Spleen (tissue), 11 donors: ENCODE data around the gene PTOV1. TPM values are rescaled to one million over a fixed set of nuclear protein-coding genes. Genes with fewer than 3 reads are reported as not detected.

ENCODE experiments used
- DNase-seq: peaks from one replicate; pipeline ENCODE4 v3.0.0-alpha.2; 2020
- H3K27ac ChIP-seq, 8 donors: fragments of 200-600 bp; sonication (generic) in 7 of 8; 1 replicate in 4 of 8; 2 replicates in 4 of 8; pipeline versions ENCODE4 v1.5.0 to v1.8.0; 2016 to 2021; ENCODE audit warnings: inconsistent platforms in 4 of 8, mild to moderate bottlenecking in 4 of 8, moderate library complexity in 1 of 8
- H3K27me3 ChIP-seq, 7 donors: fragments of 200-600 bp; sonication (generic) in 6 of 7; replicated peaks in 1 of 7; 1 replicate in 4 of 7; 2 replicates in 3 of 7; pipeline versions ENCODE4 v1.5.0 to v1.8.0; 2016 to 2021; ENCODE audit warnings: inconsistent platforms in 3 of 7, mild to moderate bottlenecking in 1 of 7
- H3K36me3 ChIP-seq, 6 donors: fragments of 200-600 bp; sonication (generic) in 5 of 6; 1 replicate in 4 of 6; 2 replicates in 2 of 6; pipeline versions ENCODE4 v1.5.0 to v1.8.0; 2016 to 2021; ENCODE audit warnings: inconsistent platforms in 2 of 6
- H3K4me1 ChIP-seq, 6 donors: fragments of 200-600 bp; sonication (generic) in 5 of 6; 1 replicate in 3 of 6; 2 replicates in 3 of 6; pipeline versions ENCODE4 v1.5.0 to v1.8.0; 2016 to 2021; ENCODE audit warnings: inconsistent platforms in 3 of 6
- H3K4me3 ChIP-seq, 8 donors: fragments of 200-600 bp; sonication (generic) in 7 of 8; 1 replicate in 4 of 8; 2 replicates in 4 of 8; pipeline versions ENCODE4 v1.5.0 to v1.8.0; 2016 to 2021; ENCODE audit warnings: inconsistent platforms in 4 of 8, mild to moderate bottlenecking in 4 of 8, moderate library complexity in 2 of 8
- H3K9me3 ChIP-seq, 8 donors: fragments of 200-600 bp; sonication (generic) in 7 of 8; 1 replicate in 4 of 8; 2 replicates in 4 of 8; pipeline versions ENCODE4 v1.5.0 to v1.8.0; 2016 to 2021; ENCODE audit warnings: inconsistent platforms in 4 of 8
- CTCF ChIP-seq, 11 experiments: fragments of 200-600 bp in 7 of 11; fragments of 450-650 bp in 4 of 11; sonication (generic) in 4 of 11; IDR thresholded peaks in 8 of 11; conservative IDR thresholded peaks in 3 of 11; 1 replicate in 7 of 11; 2 replicates in 4 of 11; pipeline versions ENCODE4 v1.4.0 to v1.8.0; 2016 to 2021; ENCODE audit warnings: antibody characterized with exemption in 11 of 11, inconsistent platforms in 4 of 11, mild to moderate bottlenecking in 1 of 11
- POLR2A ChIP-seq, 3 donors: fragments of 450-650 bp; IDR thresholded peaks; one replicate each; pipeline ENCODE4 v1.5.1; 2017; ENCODE audit warnings: antibody characterized with exemption in 3 of 3, mild to moderate bottlenecking in 1 of 3
- POLR2AphosphoS5 ChIP-seq, 3 donors: sonication (generic); formaldehyde crosslinking; IDR thresholded peaks; one replicate each; pipeline ENCODE4 v1.5.1; 2017; ENCODE audit warnings: antibody characterized with exemption in 3 of 3
- WGBS, 5 donors: extraction: QIAGEN DNeasy Blood & Tissue Kit in 3 of 5; methylation state at CpG; one replicate each; pipeline versions ENCODE4 v1.1.5 to v1.1.7; 2013 to 2018; 5-methylcytosine and 5-hydroxymethylcytosine counted together
- intact Hi-C: fragments of 100-400 bp; cut with DNase I; formaldehyde crosslinking; loops from one replicate; pipeline ENCODE4 v1.15.0; 2023; ENCODE audit warnings: low total_unique reads
- polyA plus RNA-seq, 3 donors: library from polyadenylated mRNA; stranded (reverse); fragments of 200-250 nt; gene quantifications; one replicate each; pipeline ENCODE4 v1.2.1, GENCODE V29; 2013
- total RNA-seq, 7 donors: library from RNA; depleted of rRNA in 3 of 7; stranded (reverse); fragments of >200 nt in 3 of 7; fragmentation: NEBNext Ultra II Directional in 4 of 7; extraction: Animal tissue kit (Norgen Biotek cat#: 25700) in 4 of 7; gene quantifications; one replicate each; pipeline versions ENCODE4 v1.1.0 to v1.2.1, GENCODE V29; 2016 to 2021
- donor health status: healthy with polysubstance abuse.
- donor health status: DM: no; HTN: no; CAD: no; lungs with moderate emphysema.
- donor health status: DM: no; HTN: no; CAD: no.
- donor health status: Bipolar disorder and iron deficiency.
- donor health status: healthy.
- donor health status: DM: no; HTN: no; CAD: no.
- donor health status: DM: yes; HTN: yes; CAD: no.

PTOV1 gene
- total and polyA plus RNA-seq, 10 donors: 61.4 to 127 (median 90.2) TPM

GRCh38 chr19:49889038-49889686 lies 38.2 kb downstream of the PTOV1 start:
- intact Hi-C loops: no loop called here
- Histone ChIP-seq H3K27me3 (peaks cover 0 to 10% (median 0%) of the 10 kb centered on the region in 7 donors), H3K27ac (no peak overlapping the region), H3K4me1 (peaks cover 0 to 41% (median 24%) of the 10 kb centered on the region in 6 donors), H3K9me3 (no peaks in the 10 kb centered on the region), H3K4me3 (no peak overlapping the region), H3K36me3 (peaks cover 0 to 53% (median 17%) of the 10 kb centered on the region in 6 donors)
- no peak for DNase-seq
- 89 to 94% (median 91%) methylated on average over 23 of the region's 23 CpGs for WGBS, 5 donors
- TF ChIP-seq POLR2AphosphoS5 (IDR thresholded peaks at IDR 0.05): no peak
- no peak for TF ChIP-seq POLR2A (IDR thresholded peaks at IDR 0.05)
- no peak for TF ChIP-seq CTCF (IDR thresholded peaks at IDR 0.05 in 8 of 11, conservative IDR thresholded peaks at IDR 0.05 in 3 of 11)

GRCh38 chr19:49889687-49890348 lies 38.9 kb downstream of the PTOV1 start:
- peak overlapping the region in 4 of 8 donors; percentile 30 to 39 (median 32) for H3K27ac ChIP-seq
- H3K9me3 ChIP-seq: no peaks in the 10 kb centered on the region
- peak overlapping the region; percentile 24 to 69 (median 46) for H3K4me3 ChIP-seq
- TF ChIP-seq POLR2AphosphoS5 (IDR thresholded peaks at IDR 0.05) (peak; percentile 75 to 91 (median 79)), POLR2A (IDR thresholded peaks at IDR 0.05) (no peak), CTCF (IDR thresholded peaks at IDR 0.05 in 8 of 11, conservative IDR thresholded peaks at IDR 0.05 in 3 of 11) (peak; percentile 64 to 88 (median 83))
- peak; percentile 92 for DNase-seq
- WGBS, 5 donors: 27 to 90% (median 30%) methylated on average over 1 to 71 of the region's 71 CpGs
- intact Hi-C loops: no loop called here
- H3K4me1 ChIP-seq: peaks cover 0 to 43% (median 24%) of the 10 kb centered on the region in 6 donors
- peaks cover 0 to 10% (median 0%) of the 10 kb centered on the region in 7 donors for H3K27me3 ChIP-seq
- H3K36me3 ChIP-seq: peaks cover 0 to 46% (median 10%) of the 10 kb centered on the region in 6 donors

GRCh38 chr19:49890349-49891311 lies 39.7 kb downstream of the PTOV1 start:
- Histone ChIP-seq H3K9me3 (no peaks in the 10 kb centered on the region), H3K27me3 (peaks cover 0 to 10% (median 0%) of the 10 kb centered on the region in 7 donors), H3K4me3 (peak overlapping the region; percentile 24 to 69 (median 46)), H3K4me1 (peaks cover 2 to 51% (median 27%) of the 10 kb centered on the region in 6 donors), H3K36me3 (peaks cover 0 to 38% (median 2%) of the 10 kb centered on the region in 6 donors), H3K27ac (peak overlapping the region in 4 of 8 donors; percentile 30 to 39 (median 32))
- TF ChIP-seq POLR2AphosphoS5 (IDR thresholded peaks at IDR 0.05) (peak; percentile 36 to 72 (median 47)), POLR2A (IDR thresholded peaks at IDR 0.05) (no peak), CTCF (IDR thresholded peaks at IDR 0.05 in 8 of 11, conservative IDR thresholded peaks at IDR 0.05 in 3 of 11) (peak in 6 of 11 experiments; percentile 3 to 62 (median 46))
- DNase-seq: peak; percentile 89
- intact Hi-C loops: no loop called here
- WGBS, 5 donors: 11 to 26% (median 22%) methylated on average over 33 to 69 of the region's 69 CpGs
